ENCODE data around the gene ARIH2. TPM values are rescaled to one million over a fixed set of nuclear protein-coding genes. Genes with fewer than 3 reads are reported as not detected.

The ARIH2 gene
- total RNA-seq, 1 donor from 2014 or later = 124 TPM

- FAIRE-seq = no peak
- no peak overlapping the region for H3K4me3 ChIP-seq (ENCODE audit: low read depth, low read length)
- no peak for DNase-seq (ENCODE audit: low read depth)
- no peaks in the 10 kb centered on the region for H3K27me3 ChIP-seq (ENCODE audit: control insufficient read depth, insufficient read depth, low read length)
- peaks cover 14% of the 10 kb centered on the region for H3K36me3 ChIP-seq (ENCODE audit: control insufficient read depth, insufficient read depth, low read length)
- TF ChIP-seq CTCF (IDR thresholded peaks at IDR 0.05; ENCODE audit: insufficient read depth, low read length, severe bottlenecking) = no peak
These were observed 11.9 kb downstream of the ARIH2 start for GRCh38 chr3:48930590-48930989.

GRCh38 chr3:48931944-48932580 is 13.4 kb downstream of the ARIH2 start:
- FAIRE-seq (no peak), DNase-seq (ENCODE audit: low read depth) (no peak)
- no peak for TF ChIP-seq CTCF (IDR thresholded peaks at IDR 0.05; ENCODE audit: insufficient read depth, low read length, severe bottlenecking)
- no peaks in the 10 kb centered on the region for H3K27me3 ChIP-seq (ENCODE audit: control insufficient read depth, insufficient read depth, low read length)
- peaks cover 13% of the 10 kb centered on the region for H3K36me3 ChIP-seq (ENCODE audit: control insufficient read depth, insufficient read depth, low read length)
- H3K4me3 ChIP-seq (ENCODE audit: low read depth, low read length) = no peak overlapping the region

- TF ChIP-seq CTCF (IDR thresholded peaks at IDR 0.05; ENCODE audit: insufficient read depth, low read length, severe bottlenecking) = no peak
- no peak for FAIRE-seq
- H3K36me3 ChIP-seq (ENCODE audit: control insufficient read depth, insufficient read depth, low read length) = peaks cover 7% of the 10 kb centered on the region
These were observed 15.8 kb downstream of the ARIH2 start for GRCh38 chr3:48934333-48934991.

GRCh38 chr3:48935530-48935929 is 16.9 kb downstream of the ARIH2 start:
- Histone ChIP-seq H3K4me3 (ENCODE audit: low read depth, low read length) (no peak overlapping the region), H3K36me3 (ENCODE audit: control insufficient read depth, insufficient read depth, low read length) (peaks cover 6% of the 10 kb centered on the region), H3K27me3 (ENCODE audit: control insufficient read depth, insufficient read depth, low read length) (no peaks in the 10 kb centered on the region)
- DNase-seq (ENCODE audit: low read depth) (no peak), FAIRE-seq (no peak)
- no peak for TF ChIP-seq CTCF (IDR thresholded peaks at IDR 0.05; ENCODE audit: insufficient read depth, low read length, severe bottlenecking)

More at GRCh38 chr3:48934333-48934991, 15.8 kb downstream of the ARIH2 start:
- H3K27me3 ChIP-seq (ENCODE audit: control insufficient read depth, insufficient read depth, low read length) = no peaks in the 10 kb centered on the region
- no peak for DNase-seq (ENCODE audit: low read depth)
- H3K4me3 ChIP-seq (ENCODE audit: low read depth, low read length) = no peak overlapping the region

- DNase-seq (ENCODE audit: low read depth) (no peak), FAIRE-seq (no peak)
- TF ChIP-seq CTCF (IDR thresholded peaks at IDR 0.05; ENCODE audit: insufficient read depth, low read length, severe bottlenecking) = no peak
- H3K36me3 ChIP-seq (ENCODE audit: control insufficient read depth, insufficient read depth, low read length) = peaks cover under 1% of the 10 kb centered on the region
- H3K4me3 ChIP-seq (ENCODE audit: low read depth, low read length) = no peak overlapping the region
- H3K27me3 ChIP-seq (ENCODE audit: control insufficient read depth, insufficient read depth, low read length) = no peaks in the 10 kb centered on the region
These were observed 19.5 kb downstream of the ARIH2 start for GRCh38 chr3:48938156-48938555.
